HG03097 (cell line): ENCODE measurements around the gene KCNMA1.

ENCODE experiments used
- ATAC-seq: cut with Tn5 transposase; IDR thresholded peaks from one replicate; pipeline ENCODE4 v1.9.1; 2021; ENCODE audit not compliant: unreplicated experiment, low FRiP score

The KCNMA1 gene

GRCh38 chr10:77387247-77387646 lies 250.4 kb downstream of the KCNMA1 start:
- no peak for ATAC-seq

- no peak for ATAC-seq
Observed at GRCh38 chr10:77386838-77387237, 250.8 kb downstream of the KCNMA1 start.

GRCh38 chr10:77386365-77386764 lies 251.2 kb downstream of the KCNMA1 start:
- no peak for ATAC-seq

DNA sequence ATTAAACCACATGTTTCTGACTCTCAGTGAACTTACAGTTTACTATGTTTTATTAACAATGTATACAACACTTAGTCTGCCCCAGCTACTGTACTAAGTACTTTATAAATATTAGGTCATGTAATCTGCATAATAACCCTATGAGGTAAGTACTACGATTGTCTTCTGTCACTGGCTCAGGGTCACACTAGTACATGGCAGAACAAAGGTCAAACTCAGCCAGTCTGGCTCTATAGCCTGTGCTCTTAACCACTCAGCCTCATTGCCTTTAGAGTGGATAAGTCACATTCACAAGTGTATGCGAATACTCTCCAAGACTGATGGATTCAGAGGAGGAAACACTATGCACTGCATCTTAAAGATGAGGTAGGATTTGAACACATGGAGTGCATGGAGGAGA lies 252.3 kb downstream of the KCNMA1 start:
- ATAC-seq = no peak

- ATAC-seq = no peak
Observed at GRCh38 chr10:77383861-77384553, 253.6 kb downstream of the KCNMA1 start.

GRCh38 chr10:77381750-77382149 lies 255.9 kb downstream of the KCNMA1 start:
- no peak for ATAC-seq

DNA sequence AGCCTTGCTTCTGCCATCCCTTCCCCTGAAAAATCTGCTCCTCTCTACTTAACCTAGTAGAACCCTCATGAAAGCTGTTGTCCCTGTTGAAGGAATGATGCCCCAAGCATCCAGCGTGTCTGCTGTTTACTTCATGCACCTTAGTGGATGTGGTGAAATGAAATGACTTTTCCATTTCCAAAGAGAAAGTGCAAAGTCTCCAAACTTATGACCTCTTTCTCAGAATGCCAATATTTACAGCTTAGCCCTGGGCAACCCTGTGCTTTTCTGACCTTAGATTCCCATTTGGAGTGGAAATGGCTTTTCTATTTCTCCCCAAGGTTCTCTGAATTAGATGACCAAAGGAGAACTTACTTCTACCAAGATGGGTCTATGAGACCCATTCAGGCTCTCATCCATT lies 256.9 kb downstream of the KCNMA1 start:
- no peak for ATAC-seq

GRCh38 chr10:77380191-77380590 lies 257.4 kb downstream of the KCNMA1 start:
- no peak for ATAC-seq

DNA sequence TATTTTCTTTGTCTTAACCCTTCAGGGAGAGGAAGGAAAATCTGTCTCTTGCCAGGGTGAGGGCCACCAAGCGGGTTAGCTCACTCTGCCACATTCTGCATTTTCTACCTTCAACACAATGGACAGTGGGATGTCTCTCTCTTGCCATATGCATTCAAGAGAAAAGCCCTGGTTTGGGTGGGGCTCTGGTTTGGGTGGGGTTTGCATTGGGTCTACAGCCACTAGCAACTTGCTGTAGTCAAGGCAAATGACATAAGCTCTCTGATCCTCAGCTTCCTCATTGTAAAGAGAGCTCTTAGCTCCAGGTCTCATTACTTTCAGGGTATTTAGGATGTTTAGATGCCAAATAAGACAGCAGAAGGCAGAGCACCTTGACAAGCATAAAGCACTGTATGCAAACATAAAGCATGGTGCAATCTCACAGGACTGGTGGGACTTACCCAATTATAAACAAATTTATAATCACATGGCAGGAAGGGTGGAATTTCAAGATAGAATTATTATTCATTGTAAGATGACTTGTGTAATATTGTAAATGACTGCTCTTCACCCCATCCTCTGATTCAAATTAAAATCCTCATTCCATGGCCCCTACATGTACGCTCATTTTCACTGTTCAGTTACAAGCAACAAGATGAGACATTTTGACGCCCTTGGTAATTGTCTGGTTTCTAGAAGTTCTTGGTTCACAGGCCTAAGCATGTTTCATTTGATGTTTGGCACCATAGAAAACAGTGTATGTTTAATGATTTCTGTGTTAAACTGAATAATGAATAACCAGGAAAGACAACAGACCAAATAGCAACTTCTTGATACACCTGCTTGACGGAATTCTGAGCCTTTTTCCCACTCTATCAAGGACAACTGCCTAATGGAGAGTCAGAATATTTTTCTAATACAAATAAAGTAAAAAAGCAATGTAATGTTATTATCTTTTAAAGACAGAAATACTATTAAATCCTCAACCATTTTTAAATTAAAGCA lies 258.9 kb downstream of the KCNMA1 start:
- ATAC-seq = no peak

DNA sequence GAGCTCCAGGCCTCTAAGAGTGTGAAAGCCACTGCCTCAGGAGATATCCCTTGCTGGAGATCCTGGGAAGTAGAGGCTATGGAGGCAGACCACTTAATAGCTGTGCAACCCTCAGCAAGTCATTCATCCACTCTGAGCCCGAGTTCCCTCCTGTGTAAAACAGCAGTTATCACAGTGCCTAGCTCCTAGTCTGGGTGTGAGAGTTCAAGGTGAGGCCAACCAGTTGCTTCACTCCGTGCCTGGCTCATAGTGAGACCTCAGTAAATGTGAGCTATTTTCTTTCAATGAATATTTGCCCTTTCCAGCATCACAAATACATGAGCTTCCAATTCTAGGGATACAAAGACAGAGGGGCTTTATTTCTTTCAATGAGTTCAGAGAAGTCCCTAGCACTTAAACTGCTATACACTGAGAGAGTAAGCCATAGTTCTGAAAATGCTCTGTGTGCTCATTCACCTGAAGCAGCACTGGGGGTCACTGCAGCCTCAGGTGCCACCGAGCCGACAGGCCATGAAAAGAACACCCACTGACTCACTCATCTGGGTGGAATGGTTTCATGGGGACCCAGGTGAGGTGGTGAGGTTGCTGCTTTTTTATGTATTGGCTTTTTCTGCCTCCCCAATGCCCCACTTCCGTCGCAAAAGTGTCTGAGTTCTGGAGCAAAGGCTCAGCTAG lies 259.8 kb downstream of the KCNMA1 start:
- ATAC-seq = no peak

- ATAC-seq = no peak
Observed at GRCh38 chr10:77377034-77377433, 260.6 kb downstream of the KCNMA1 start.

DNA sequence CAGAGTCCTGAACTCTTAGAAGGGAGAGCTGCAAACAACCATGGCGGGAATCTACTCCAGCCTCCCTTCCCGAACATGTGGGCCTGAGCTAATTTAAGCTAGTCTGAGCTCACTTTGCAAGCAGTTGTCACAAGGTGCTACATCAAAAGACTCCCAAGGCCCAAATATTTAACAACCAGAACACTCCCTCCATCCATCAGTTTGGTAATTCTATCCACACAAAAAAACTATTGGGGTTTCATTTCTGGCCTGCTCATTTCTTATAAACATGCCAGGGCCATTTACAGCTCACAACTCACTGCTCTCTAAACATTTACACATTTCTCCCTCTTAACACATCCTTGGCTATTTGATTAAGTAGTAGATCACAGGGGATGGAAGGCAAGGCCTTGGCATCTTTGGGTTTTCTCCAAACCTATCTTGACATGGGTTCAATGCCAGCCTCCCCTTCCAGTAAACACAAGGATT lies 263.4 kb downstream of the KCNMA1 start:
- no peak for ATAC-seq

DNA sequence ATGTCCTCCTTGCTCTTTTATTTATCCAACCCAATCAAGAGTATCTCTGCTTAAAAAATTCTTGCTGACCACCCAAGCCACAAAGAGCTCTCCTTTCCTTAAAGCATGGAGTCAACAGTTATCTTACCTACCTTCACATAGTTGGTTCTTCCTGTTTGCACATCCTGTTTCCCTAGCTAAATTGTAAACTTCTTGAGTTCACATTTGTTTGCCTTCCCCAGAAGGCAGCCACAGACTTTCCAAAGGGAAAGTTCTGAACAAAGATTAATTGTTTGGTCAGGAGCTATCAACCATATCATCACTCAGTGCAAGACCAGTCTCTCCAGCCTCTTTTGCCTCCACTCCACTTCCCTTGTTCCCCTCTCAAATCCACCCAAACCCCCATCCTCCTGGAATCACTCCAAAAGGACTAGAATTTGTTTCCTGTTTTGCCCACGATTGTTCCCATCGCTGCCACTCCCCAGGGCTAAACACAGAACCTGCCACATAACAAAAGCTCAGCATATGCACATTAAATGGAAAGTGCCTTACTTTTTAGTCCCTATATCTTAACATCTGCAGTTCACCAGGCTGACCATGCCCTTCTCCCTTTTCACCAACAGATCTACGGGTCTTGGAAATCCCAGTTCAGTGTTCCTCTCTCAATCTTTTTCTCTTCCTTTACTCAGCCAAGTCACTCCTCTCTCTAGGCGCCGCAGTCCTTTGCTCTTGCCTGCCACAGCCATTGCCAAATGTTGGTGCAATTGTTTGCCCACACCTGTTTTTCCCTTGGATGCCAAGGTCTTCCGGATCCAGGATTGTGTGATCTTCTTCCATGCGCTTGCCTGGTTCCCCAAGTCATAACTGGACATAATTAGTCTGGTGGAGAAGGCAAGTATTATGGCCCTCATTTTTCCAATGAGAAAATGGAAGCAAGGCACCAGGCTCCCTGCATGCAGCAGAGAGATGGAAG lies 265.5 kb downstream of the KCNMA1 start:
- ATAC-seq = no peak

DNA sequence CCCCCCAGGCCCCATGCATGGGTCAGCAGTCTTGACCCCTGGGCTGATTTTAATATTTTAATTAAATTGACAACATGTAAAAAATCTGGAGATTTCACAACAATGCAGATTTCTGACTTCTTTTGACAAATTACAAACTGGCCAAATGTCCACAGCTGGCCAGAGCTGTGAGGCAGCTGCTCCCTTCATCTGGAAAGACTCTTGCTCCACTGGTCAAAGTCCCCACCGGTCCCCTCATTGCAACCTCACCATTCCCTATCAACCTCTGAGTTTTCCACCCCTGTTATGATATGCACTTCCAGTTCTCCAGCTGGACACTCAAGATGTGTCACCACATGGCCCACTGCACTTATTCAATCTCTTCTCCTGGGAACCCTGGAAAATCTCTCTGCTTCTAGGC lies 266.2 kb downstream of the KCNMA1 start:
- no peak for ATAC-seq

DNA sequence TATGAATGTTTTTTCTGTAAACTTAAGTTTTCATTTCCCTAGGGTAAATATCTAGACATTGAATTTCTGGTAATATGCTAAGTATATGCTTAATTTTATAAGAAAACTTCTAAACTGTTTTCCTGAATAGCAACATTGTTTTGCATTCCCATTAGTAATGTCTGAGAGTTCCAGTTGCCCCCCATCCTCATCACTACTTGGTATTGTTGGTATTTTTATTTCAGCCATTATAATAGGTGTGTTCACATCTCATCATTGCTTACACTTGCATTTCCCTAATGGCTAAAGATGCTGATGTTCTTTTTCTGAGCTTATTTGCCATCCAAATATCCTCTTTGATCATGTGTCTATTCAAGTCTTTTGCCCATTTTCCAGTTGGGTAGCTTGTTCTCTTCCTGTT lies 269.6 kb downstream of the KCNMA1 start:
- ATAC-seq = no peak

- no peak for ATAC-seq
Observed at GRCh38 chr10:77363210-77363609, 274.4 kb downstream of the KCNMA1 start.

- ATAC-seq = no peak
Observed at GRCh38 chr10:77361831-77362230, 275.8 kb downstream of the KCNMA1 start.

- no peak for ATAC-seq
Observed at GRCh38 chr10:77361426-77361825, 276.2 kb downstream of the KCNMA1 start.

GRCh38 chr10:77360835-77361234 lies 276.8 kb downstream of the KCNMA1 start:
- ATAC-seq = no peak

- no peak for ATAC-seq
Observed at GRCh38 chr10:77359950-77360520, 277.6 kb downstream of the KCNMA1 start.
